ENCODE measurements around the gene UTP18.

UTP18 gene

GRCh38 chr17:51335883-51336822, 75.8 kb downstream of the UTP18 start:
- no peak for DNase-seq

- no peak for DNase-seq
Observed at GRCh38 chr17:51341457-51341856, 81.1 kb downstream of the UTP18 start.

- DNase-seq, result no peak
Observed at GRCh38 chr17:51342257-51342656, 81.9 kb downstream of the UTP18 start.

- DNase-seq, result no peak
Observed at GRCh38 chr17:51344532-51344931, 84.2 kb downstream of the UTP18 start.

GRCh38 chr17:51346218-51346982, 86.1 kb downstream of the UTP18 start:
- no peak for DNase-seq
